ENCODE data around the gene GPATCH1. TPM values are rescaled to one million over a fixed set of nuclear protein-coding genes. Genes with fewer than 3 reads are reported as not detected.

The GPATCH1 gene
- total RNA-seq, 2 donors from 2014 or later: 7.9 to 12.2 TPM

- H3K4me3 ChIP-seq: no peak overlapping the region
- 79% methylated on average over 3 of the region's 3 CpGs for WGBS
- intact Hi-C loops (cut with DNase I): no loop called here
- peaks cover 5% of the 10 kb centered on the region for H3K4me1 ChIP-seq (replicated peaks)
- no peak overlapping the region for H3K27ac ChIP-seq
- DNase-seq (ENCODE audit: low spot score): no peak
- no peaks in the 10 kb centered on the region for H3K9me3 ChIP-seq
- TF ChIP-seq CTCF (IDR thresholded peaks at IDR 0.05) (no peak), POLR2A (IDR thresholded peaks at IDR 0.05) (no peak), POLR2AphosphoS5 (IDR thresholded peaks at IDR 0.05) (no peak)
- peaks cover 0 to 8% of the 10 kb centered on the region in 2 donors for H3K36me3 ChIP-seq
- H3K27me3 ChIP-seq (replicated peaks; ENCODE audit: insufficient read depth): no peaks in the 10 kb centered on the region
Measured at GRCh38 chr19:33085570-33086128, 4.7 kb downstream of the GPATCH1 start.

- TF ChIP-seq POLR2AphosphoS5 (IDR thresholded peaks at IDR 0.05): no peak
- no peak for TF ChIP-seq CTCF (IDR thresholded peaks at IDR 0.05)
- TF ChIP-seq POLR2A (IDR thresholded peaks at IDR 0.05): no peak
- Histone ChIP-seq H3K4me3 (no peak overlapping the region), H3K9me3 (no peaks in the 10 kb centered on the region), H3K4me1 (replicated peaks) (peaks cover 2% of the 10 kb centered on the region), H3K36me3 (peaks cover 6 to 8% of the 10 kb centered on the region in 2 donors), H3K27ac (no peak overlapping the region), H3K27me3 (replicated peaks; ENCODE audit: insufficient read depth) (no peaks in the 10 kb centered on the region)
- no peak for DNase-seq (ENCODE audit: low spot score)
- intact Hi-C loops (cut with DNase I): no loop called here
- WGBS: 89% methylated on average over 1 of the region's 1 CpG
Measured at GRCh38 chr19:33086955-33087354, 6.0 kb downstream of the GPATCH1 start.

GRCh38 chr19:33089010-33089409, 8.0 kb downstream of the GPATCH1 start:
- TF ChIP-seq POLR2A (IDR thresholded peaks at IDR 0.05): no peak
- no peak for TF ChIP-seq CTCF (IDR thresholded peaks at IDR 0.05)
- TF ChIP-seq POLR2AphosphoS5 (IDR thresholded peaks at IDR 0.05): no peak
- intact Hi-C loops (cut with DNase I): no loop called here
- peaks cover 12 to 24% of the 10 kb centered on the region in 2 donors for H3K36me3 ChIP-seq

GRCh38 chr19:33090179-33090578, 9.2 kb downstream of the GPATCH1 start:
- H3K36me3 ChIP-seq: peaks cover 9 to 33% of the 10 kb centered on the region in 2 donors
- H3K4me3 ChIP-seq: no peak overlapping the region
- H3K27me3 ChIP-seq (replicated peaks; ENCODE audit: insufficient read depth): no peaks in the 10 kb centered on the region
- intact Hi-C loops (cut with DNase I): no loop called here
- no peaks in the 10 kb centered on the region for H3K4me1 ChIP-seq (replicated peaks)
- 73% methylated on average over 3 of the region's 3 CpGs for WGBS
- no peak overlapping the region for H3K27ac ChIP-seq
- TF ChIP-seq POLR2AphosphoS5 (IDR thresholded peaks at IDR 0.05) (no peak), POLR2A (IDR thresholded peaks at IDR 0.05) (no peak)
- H3K9me3 ChIP-seq: no peaks in the 10 kb centered on the region
- no peak for DNase-seq (ENCODE audit: low spot score)

More at GRCh38 chr19:33089010-33089409, 8.0 kb downstream of the GPATCH1 start:
- Histone ChIP-seq H3K27me3 (replicated peaks; ENCODE audit: insufficient read depth) (no peaks in the 10 kb centered on the region), H3K27ac (no peak overlapping the region), H3K9me3 (no peaks in the 10 kb centered on the region), H3K4me1 (replicated peaks) (no peaks in the 10 kb centered on the region), H3K4me3 (no peak overlapping the region)
- DNase-seq (ENCODE audit: low spot score): no peak
- WGBS: 83% methylated on average over 3 of the region's 3 CpGs

- Histone ChIP-seq H3K36me3 (peaks cover 20 to 33% of the 10 kb centered on the region in 2 donors), H3K27ac (no peak overlapping the region), H3K27me3 (replicated peaks; ENCODE audit: insufficient read depth) (no peaks in the 10 kb centered on the region), H3K4me1 (replicated peaks) (no peaks in the 10 kb centered on the region), H3K4me3 (no peak overlapping the region), H3K9me3 (no peaks in the 10 kb centered on the region)
- 95% methylated on average over 11 of the region's 11 CpGs for WGBS
- no peak for DNase-seq (ENCODE audit: low spot score)
- no peak for TF ChIP-seq CTCF (IDR thresholded peaks at IDR 0.05)
- no peak for TF ChIP-seq POLR2AphosphoS5 (IDR thresholded peaks at IDR 0.05)
- no peak for TF ChIP-seq POLR2A (IDR thresholded peaks at IDR 0.05)
- intact Hi-C loops (cut with DNase I): no loop called here
Measured at GRCh38 chr19:33093420-33094210, 12.6 kb downstream of the GPATCH1 start.

Measured in prostate gland (tissue), 2 donors.